ENCODE data around the gene ANKRD61.
"Not testable (repeated sequence)": the region's sequence is repeated elsewhere in the genome, so short reads cannot be mapped to it uniquely, and the experiment has no call there.

The ANKRD61 gene

GRCh38 chr7:6035686-6036085, 4.5 kb downstream of the ANKRD61 start:
- TF ChIP-seq ZC3H10 (CRISPR knock-in tag; IDR thresholded peaks at IDR 0.05) (no peak), ARNTL (CRISPR knock-in tag; IDR thresholded peaks at IDR 0.05; ENCODE audit: borderline replicate concordance, low read depth) (no peak), BACH2 (CRISPR knock-in tag; IDR thresholded peaks at IDR 0.05; ENCODE audit: borderline replicate concordance) (no peak), ESRRG (CRISPR knock-in tag; IDR thresholded peaks at IDR 0.05) (no peak), GLIS3 (CRISPR knock-in tag; IDR thresholded peaks at IDR 0.05) (no peak), TCF4 (CRISPR knock-in tag; IDR thresholded peaks at IDR 0.05; ENCODE audit: borderline replicate concordance) (no peak), CREB5 (CRISPR knock-in tag; IDR thresholded peaks at IDR 0.05; ENCODE audit: low read depth) (no peak), OSR1 (CRISPR knock-in tag; IDR thresholded peaks at IDR 0.05) (no peak), CSDC2 (CRISPR knock-in tag; IDR thresholded peaks at IDR 0.05) (no peak), CSRNP3 (CRISPR knock-in tag; IDR thresholded peaks at IDR 0.05) (no peak), TOX (CRISPR knock-in tag; IDR thresholded peaks at IDR 0.05; ENCODE audit: borderline replicate concordance) (no peak), SNAI2 (CRISPR knock-in tag; IDR thresholded peaks at IDR 0.05) (no peak), ZFP3 (CRISPR knock-in tag; IDR thresholded peaks at IDR 0.05) (no peak), ZFP30 (CRISPR knock-in tag; IDR thresholded peaks at IDR 0.05) (no peak), RARB (CRISPR knock-in tag; IDR thresholded peaks at IDR 0.05) (no peak), ZNF70 (CRISPR knock-in tag; IDR thresholded peaks at IDR 0.05) (no peak), ISL1 (CRISPR knock-in tag; IDR thresholded peaks at IDR 0.05) (no peak)
- ATAC-seq = no peak

GRCh38 chr7:6049780-6050179, 18.6 kb downstream of the ANKRD61 start:
- ATAC-seq = no peak
- no peak for TF ChIP-seq ZNF8 (CRISPR knock-in tag; IDR thresholded peaks at IDR 0.05)
- no peak for TF ChIP-seq TSHZ2 (CRISPR knock-in tag; IDR thresholded peaks at IDR 0.05)
- TF ChIP-seq ARNTL (CRISPR knock-in tag; IDR thresholded peaks at IDR 0.05; ENCODE audit: borderline replicate concordance, low read depth) = no peak
- TF ChIP-seq SNAI2 (CRISPR knock-in tag; IDR thresholded peaks at IDR 0.05) = no peak
- no peak for TF ChIP-seq CREB5 (CRISPR knock-in tag; IDR thresholded peaks at IDR 0.05; ENCODE audit: low read depth)
- TF ChIP-seq ZC3H10 (CRISPR knock-in tag; IDR thresholded peaks at IDR 0.05) = no peak
- TF ChIP-seq PATZ1 (CRISPR knock-in tag; IDR thresholded peaks at IDR 0.05; ENCODE audit: borderline replicate concordance) = no peak
- no peak for TF ChIP-seq POU6F1 (CRISPR knock-in tag; IDR thresholded peaks at IDR 0.05; ENCODE audit: borderline replicate concordance, low read depth)
- TF ChIP-seq ISL1 (CRISPR knock-in tag; IDR thresholded peaks at IDR 0.05) = no peak
- TF ChIP-seq BACH2 (CRISPR knock-in tag; IDR thresholded peaks at IDR 0.05; ENCODE audit: borderline replicate concordance) = no peak
- TF ChIP-seq GLIS3 (CRISPR knock-in tag; IDR thresholded peaks at IDR 0.05) = no peak
- TF ChIP-seq CSDC2 (CRISPR knock-in tag; IDR thresholded peaks at IDR 0.05) = no peak
- no peak for TF ChIP-seq ZFP30 (CRISPR knock-in tag; IDR thresholded peaks at IDR 0.05)
- no peak for TF ChIP-seq ZFP3 (CRISPR knock-in tag; IDR thresholded peaks at IDR 0.05)
- no peak for TF ChIP-seq TOX (CRISPR knock-in tag; IDR thresholded peaks at IDR 0.05; ENCODE audit: borderline replicate concordance)
- no peak for TF ChIP-seq ZNF565 (CRISPR knock-in tag; conservative IDR thresholded peaks at IDR 0.05; ENCODE audit: low read depth)
- TF ChIP-seq OSR1 (CRISPR knock-in tag; IDR thresholded peaks at IDR 0.05) = no peak
- no peak for TF ChIP-seq RARB (CRISPR knock-in tag; IDR thresholded peaks at IDR 0.05)

GRCh38 chr7:6051185-6051584, 20.0 kb downstream of the ANKRD61 start:
- ATAC-seq = not testable (repeated sequence)

All from SK-N-SH treated with all-trans-retinoic acid at 6 μM for 48 hours (cell line).